NT2/D1 (cell line): ENCODE results near the gene GOT1.

ENCODE experiments used
- DNase-seq: peaks from one replicate; pipeline ENCODE4 v3.0.0-alpha.2; 2011; ENCODE audit warnings: low read depth, low spot score
- H3K27me3 ChIP-seq: 2 replicates; pipeline ENCODE4 v1.6.0; 2011; ENCODE audit warnings: mild to moderate bottlenecking; ENCODE audit not compliant: insufficient read length, insufficient read depth
- H3K36me3 ChIP-seq: 2 replicates; pipeline ENCODE4 v1.6.1; 2011; ENCODE audit warnings: mild to moderate bottlenecking, low read length, mixed read lengths; ENCODE audit not compliant: insufficient read depth, insufficient read length
- H3K4me1 ChIP-seq: 2 replicates; pipeline ENCODE4 v1.5.1; 2011; ENCODE audit not compliant: insufficient read depth, insufficient read length
- H3K4me3 ChIP-seq: 2 replicates; pipeline ENCODE4 v1.5.1; 2011; ENCODE audit warnings: low read depth; ENCODE audit not compliant: insufficient read length
- H3K9ac ChIP-seq: 2 replicates; pipeline ENCODE4 v1.6.0; 2011; ENCODE audit warnings: low read depth; ENCODE audit not compliant: insufficient read length
- H3K9me3 ChIP-seq: 2 replicates; pipeline ENCODE4 v1.5.1; 2011; ENCODE audit warnings: mild to moderate bottlenecking, low read length; ENCODE audit not compliant: insufficient read depth
- SUZ12 ChIP-seq: IDR thresholded peaks from 2 replicates; pipeline ENCODE4 v1.6.1; 2011; ENCODE audit not compliant: insufficient read length, insufficient read depth; ENCODE audit errors: extremely low read depth
- YY1 ChIP-seq: IDR thresholded peaks from 2 replicates; pipeline ENCODE4 v1.6.1; 2011; ENCODE audit not compliant: insufficient read length, insufficient read depth
- ZNF274 ChIP-seq: IDR thresholded peaks from 2 replicates; pipeline ENCODE4 v1.6.1; 2011; ENCODE audit warnings: mild to moderate bottlenecking, low read depth, low read length

GOT1 gene

DNA sequence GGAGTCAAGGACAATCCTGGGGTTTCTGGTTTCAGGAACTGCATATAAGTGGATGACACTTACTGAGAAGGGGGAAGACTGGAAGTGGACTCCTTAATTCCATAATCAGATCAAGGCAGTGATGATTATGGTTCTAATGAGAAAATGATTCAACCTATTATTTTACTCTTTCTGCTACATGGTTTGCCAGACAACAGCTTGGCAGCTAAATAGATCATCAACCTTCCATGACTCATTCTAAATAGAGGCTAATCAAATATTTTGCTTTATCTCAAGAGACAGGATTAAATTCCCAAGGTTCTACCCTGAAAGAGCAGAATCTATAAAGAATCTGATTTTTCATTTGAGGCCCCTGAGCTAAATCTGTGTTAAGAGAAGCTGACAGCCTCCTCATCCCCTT is 55.0 kb downstream of the GOT1 start:
- Histone ChIP-seq H3K36me3 (no peaks in the 10 kb centered on the region), H3K27me3 (no peaks in the 10 kb centered on the region), H3K4me1 (peaks cover 2% of the 10 kb centered on the region), H3K9me3 (no peaks in the 10 kb centered on the region), H3K4me3 (no peak overlapping the region), H3K9ac (no peak overlapping the region)
- DNase-seq, result no peak
- TF ChIP-seq YY1, result no peak
- no peak for TF ChIP-seq SUZ12
- no peak for TF ChIP-seq ZNF274

DNA sequence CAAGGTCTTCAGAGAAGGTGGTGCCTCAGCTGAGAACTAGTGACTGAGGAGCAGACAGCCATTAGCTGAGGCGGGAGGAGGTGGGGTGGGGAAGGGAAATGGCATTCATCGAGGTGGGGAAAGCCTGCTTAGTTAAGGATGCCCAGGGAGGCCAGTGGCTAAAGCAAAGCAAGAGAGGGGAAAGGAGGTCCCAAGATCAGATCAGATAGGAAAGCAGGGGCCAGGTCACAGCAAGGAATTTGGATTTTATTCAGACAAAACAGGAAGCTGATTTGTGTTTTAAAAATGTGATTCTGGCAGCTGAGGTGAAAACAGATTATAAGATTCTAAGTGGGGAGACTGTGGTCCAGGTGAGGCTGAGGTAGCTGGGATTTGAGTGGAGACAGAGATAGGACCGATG is 55.5 kb downstream of the GOT1 start:
- Histone ChIP-seq H3K36me3 (no peaks in the 10 kb centered on the region), H3K27me3 (no peaks in the 10 kb centered on the region), H3K9me3 (no peaks in the 10 kb centered on the region), H3K4me3 (no peak overlapping the region), H3K9ac (no peak overlapping the region), H3K4me1 (peaks cover 2% of the 10 kb centered on the region)
- no peak for TF ChIP-seq ZNF274
- no peak for TF ChIP-seq YY1
- TF ChIP-seq SUZ12, result no peak
- no peak for DNase-seq

DNA sequence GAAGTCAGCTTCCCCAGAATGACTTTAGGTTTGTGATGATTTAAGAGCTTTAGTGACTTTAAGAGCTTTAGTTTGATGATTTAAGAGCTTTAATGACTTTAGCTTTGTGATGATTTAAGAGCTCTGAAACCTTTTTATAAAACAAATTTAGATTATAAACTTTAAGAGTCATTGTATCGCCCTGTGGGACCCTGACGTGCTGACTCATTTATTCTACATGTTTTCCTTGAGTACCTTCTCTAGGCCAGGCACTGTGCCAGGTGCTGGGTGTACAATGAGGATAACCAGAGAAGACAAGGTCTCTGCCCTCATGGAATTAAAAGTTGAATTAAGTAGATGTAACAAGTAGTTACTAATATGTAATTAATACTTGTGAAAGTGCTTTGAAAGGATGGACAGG is 55.9 kb downstream of the GOT1 start:
- no peaks in the 10 kb centered on the region for H3K36me3 ChIP-seq
- H3K27me3 ChIP-seq, result no peaks in the 10 kb centered on the region
- H3K9ac ChIP-seq, result no peak overlapping the region
- H3K4me3 ChIP-seq, result no peak overlapping the region
- peaks cover 2% of the 10 kb centered on the region for H3K4me1 ChIP-seq
- no peaks in the 10 kb centered on the region for H3K9me3 ChIP-seq
- no peak for DNase-seq
- TF ChIP-seq YY1 (no peak), ZNF274 (no peak), SUZ12 (no peak)

- no peak for DNase-seq
- H3K4me3 ChIP-seq, result no peak overlapping the region
- H3K27me3 ChIP-seq, result no peaks in the 10 kb centered on the region
- H3K9ac ChIP-seq, result no peak overlapping the region
- TF ChIP-seq ZNF274, result no peak
- no peak for TF ChIP-seq SUZ12
- no peak for TF ChIP-seq YY1
- H3K36me3 ChIP-seq, result no peaks in the 10 kb centered on the region
- peaks cover 5% of the 10 kb centered on the region for H3K4me1 ChIP-seq
- H3K9me3 ChIP-seq, result no peaks in the 10 kb centered on the region
Observed at GRCh38 chr10:99372546-99373271, 57.7 kb downstream of the GOT1 start.

DNA sequence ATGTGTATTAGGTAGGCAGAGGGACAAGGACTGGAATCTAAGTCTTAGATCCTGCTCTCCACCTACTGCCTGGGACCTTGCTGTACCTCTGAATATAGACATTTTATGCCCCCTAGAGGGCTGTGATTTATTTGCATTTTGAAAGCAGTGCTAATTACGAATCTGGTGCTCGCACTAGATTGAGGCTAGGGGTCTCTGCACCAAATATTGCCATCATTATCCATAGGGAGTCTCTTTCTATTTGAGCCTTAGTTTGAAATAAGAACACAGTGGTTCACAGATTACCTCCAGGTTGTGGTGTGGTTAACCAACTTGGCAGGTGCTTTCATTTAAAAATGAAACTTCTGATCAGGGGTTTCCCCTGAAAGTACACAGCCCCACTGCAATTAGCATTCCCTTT is 59.4 kb downstream of the GOT1 start:
- Histone ChIP-seq H3K27me3 (no peaks in the 10 kb centered on the region), H3K9me3 (no peaks in the 10 kb centered on the region), H3K9ac (no peak overlapping the region), H3K4me3 (no peak overlapping the region), H3K4me1 (peaks cover 5% of the 10 kb centered on the region), H3K36me3 (no peaks in the 10 kb centered on the region)
- no peak for DNase-seq
- TF ChIP-seq ZNF274 (no peak), SUZ12 (no peak), YY1 (no peak)

DNA sequence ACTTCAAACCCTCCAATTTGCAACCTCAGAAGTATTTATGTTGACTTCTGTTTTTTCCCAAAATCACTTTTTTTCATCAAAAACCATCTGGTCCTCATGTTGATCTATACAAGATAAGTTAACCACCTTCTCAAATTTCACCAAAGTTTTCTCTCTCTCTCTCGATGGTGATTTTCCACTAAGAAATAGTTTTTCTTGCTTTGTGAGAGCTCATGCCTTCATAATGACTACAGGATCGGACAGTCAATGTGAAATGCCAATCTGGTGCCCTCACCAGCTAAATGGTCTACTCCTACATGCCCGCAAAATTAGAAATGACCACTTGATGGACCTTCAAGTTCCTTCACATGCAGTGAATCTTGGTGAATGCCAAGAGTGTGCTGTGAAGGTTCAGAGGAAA is 60.9 kb downstream of the GOT1 start:
- no peak overlapping the region for H3K4me3 ChIP-seq
- H3K9ac ChIP-seq, result no peak overlapping the region
- peaks cover 2% of the 10 kb centered on the region for H3K4me1 ChIP-seq
- no peaks in the 10 kb centered on the region for H3K27me3 ChIP-seq
- TF ChIP-seq ZNF274 (no peak), YY1 (no peak), SUZ12 (no peak)
- no peak for DNase-seq
- no peaks in the 10 kb centered on the region for H3K9me3 ChIP-seq
- H3K36me3 ChIP-seq, result peaks cover 3% of the 10 kb centered on the region

GRCh38 chr10:99369126-99369525 is 61.3 kb downstream of the GOT1 start:
- Histone ChIP-seq H3K4me1 (peaks cover 2% of the 10 kb centered on the region), H3K36me3 (peaks cover 3% of the 10 kb centered on the region), H3K27me3 (no peaks in the 10 kb centered on the region), H3K9me3 (no peaks in the 10 kb centered on the region), H3K9ac (no peak overlapping the region), H3K4me3 (no peak overlapping the region)
- DNase-seq, result no peak
- no peak for TF ChIP-seq ZNF274
- TF ChIP-seq YY1, result no peak
- no peak for TF ChIP-seq SUZ12
